Endothelial cell of umbilical vein (primary cell): Measurements from ENCODE around the gene RNF5. TPM values are rescaled to one million over a fixed set of nuclear protein-coding genes. Genes with fewer than 3 reads are reported as not detected.

Experiments
- BruUV-seq: library from RNA; stranded (reverse); fragments of 400-500 nt; replicated peaks from 2 replicates; lab custom pipeline; 2021; lab: Mats Ljungman, UMichigan
- CTCF ChIA-PET: fragments of 300-600, 350-600 bp; sonication (Branson Sonifier 250); formaldehyde crosslinking; loops from one replicate; lab custom pipeline; 2021; ENCODE audit warnings: antibody characterized with exemption, inconsistent platforms; lab: Charles Lee
- POLR2A ChIA-PET: fragments of 300-600, 350-600 bp; sonication (Branson Sonifier 250); formaldehyde crosslinking; loops from one replicate; lab custom pipeline; 2021; ENCODE audit warnings: antibody characterized with exemption, inconsistent platforms; lab: Charles Lee
- DNase-seq: peaks from one replicate; pipeline ENCODE4 v3.0.0-alpha.2; 2011; ENCODE audit warnings: low read depth, low spot score
- FAIRE-seq: peaks from 2 replicates; lab custom pipeline; 2011; peaks lifted over from hg19 to GRCh38; lab: Jason Lieb, UNC
- H2AFZ ChIP-seq: 2 replicates; pipeline ENCODE4 v1.6.0; 2012; ENCODE audit warnings: low read depth, low read length, control low read depth, inconsistent platforms
- H3K27ac ChIP-seq: 2 replicates; pipeline ENCODE4 v1.5.1; 2011; ENCODE audit warnings: low read depth, mild to moderate bottlenecking, control low read depth, low read length, moderate library complexity; ENCODE audit not compliant: insufficient read depth
- H3K27me3 ChIP-seq, 2 experiments: 2 replicates each; pipeline versions ENCODE4 v1.6.0 to v1.6.1; 2011; ENCODE audit warnings: low read length in 2 of 2, mixed read lengths in 1 of 2; ENCODE audit not compliant: control insufficient read depth in 2 of 2, insufficient read depth in 2 of 2
- H3K36me3 ChIP-seq, 2 experiments: 2 replicates in 1 of 2; 3 replicates in 1 of 2; pipeline ENCODE4 v1.5.1; 2011; ENCODE audit warnings: low read length in 2 of 2, mild to moderate bottlenecking in 1 of 2, moderate library complexity in 1 of 2; ENCODE audit not compliant: control insufficient read depth in 2 of 2, insufficient read depth in 2 of 2; ENCODE audit errors: extremely low read depth in 1 of 2
- H3K4me1 ChIP-seq: 3 replicates; pipeline ENCODE4 v1.5.1; 2011; ENCODE audit warnings: mild to moderate bottlenecking, low read length; ENCODE audit not compliant: control insufficient read depth, insufficient read depth; ENCODE audit errors: extremely low read depth
- H3K4me2 ChIP-seq: 2 replicates; pipeline ENCODE4 v1.6.1; 2011; ENCODE audit warnings: low read length, control low read depth, mixed read lengths; ENCODE audit not compliant: insufficient read depth
- H3K4me3 ChIP-seq, 3 experiments: fragments of 200-600 bp in 1 of 3; sonication (generic), shearing (Covaris generic) in 1 of 3; replicated peaks in 1 of 3; 2 replicates each; pipeline ENCODE4 v1.5.1; 2011 to 2016; ENCODE audit warnings: control low read depth in 3 of 3, low read length in 3 of 3, mild to moderate bottlenecking in 2 of 3, inconsistent platforms in 1 of 3, low read depth in 1 of 3, moderate library complexity in 1 of 3; ENCODE audit not compliant: insufficient read depth in 1 of 3
- H3K79me2 ChIP-seq: 2 replicates; pipeline ENCODE4 v1.6.0; 2012; ENCODE audit warnings: low read length, inconsistent platforms; ENCODE audit not compliant: control insufficient read depth, insufficient read depth
- H3K9ac ChIP-seq: replicated peaks from 2 replicates; pipeline ENCODE3; 2011; ENCODE audit warnings: low read length, control low read depth; ENCODE audit not compliant: insufficient read depth; ENCODE audit errors: extremely low read depth
- H3K9me1 ChIP-seq: replicated peaks from 3 replicates; pipeline ENCODE4 v1.6.0; 2011; ENCODE audit warnings: mild to moderate bottlenecking, low read length; ENCODE audit not compliant: control insufficient read depth, insufficient read depth; ENCODE audit errors: extremely low read depth
- H3K9me3 ChIP-seq: replicated peaks from 2 replicates; pipeline ENCODE4 v1.5.1; 2012; ENCODE audit warnings: low read length, inconsistent platforms; ENCODE audit not compliant: control insufficient read depth, insufficient read depth
- H4K20me1 ChIP-seq: replicated peaks from 2 replicates; pipeline ENCODE3; 2011; ENCODE audit warnings: mild to moderate bottlenecking, low read length; ENCODE audit not compliant: control insufficient read depth, insufficient read depth; ENCODE audit errors: extremely low read depth
- CTCF ChIP-seq, 2 donors: IDR thresholded peaks; 1 replicate in 1 of 2; 2 replicates in 1 of 2; pipeline ENCODE4 v1.5.1; 2011; ENCODE audit warnings: low read length in 2 of 2, mild to moderate bottlenecking in 2 of 2, moderate library complexity in 2 of 2, control low read depth in 1 of 2, inconsistent platforms in 1 of 2, low read depth in 1 of 2; ENCODE audit not compliant: insufficient read depth in 1 of 2; ENCODE audit errors: extremely low read depth in 1 of 2
- FOS ChIP-seq: IDR thresholded peaks from 2 replicates; pipeline ENCODE4 v1.6.1; 2011; ENCODE audit warnings: mild to moderate bottlenecking, low read length, moderate library complexity, borderline replicate concordance; ENCODE audit not compliant: insufficient read depth
- GATA2 ChIP-seq: IDR thresholded peaks from 2 replicates; pipeline ENCODE4 v1.7.0; 2011; ENCODE audit warnings: low read depth, mild to moderate bottlenecking, moderate library complexity, mixed read lengths, low read length; ENCODE audit not compliant: insufficient read length, insufficient read depth
- MAX ChIP-seq: IDR thresholded peaks from 2 replicates; pipeline ENCODE4 v1.6.1; 2011; ENCODE audit not compliant: insufficient read depth, insufficient read length
- MYC ChIP-seq: IDR thresholded peaks from one replicate; pipeline ENCODE4 v1.6.1; 2011; ENCODE audit warnings: mild to moderate bottlenecking, low read depth, low read length
- POLR2A ChIP-seq: IDR thresholded peaks from 2 replicates; pipeline ENCODE4 v1.6.1; 2012; ENCODE audit warnings: low read depth, mild to moderate bottlenecking, control low read depth, low read length
- POLR2AphosphoS5 ChIP-seq: IDR thresholded peaks from 2 replicates; pipeline ENCODE4 v1.6.1; 2012; ENCODE audit warnings: low read depth, mild to moderate bottlenecking, control low read depth, low read length, moderate library complexity; ENCODE audit not compliant: insufficient read depth
- dilution Hi-C: fragments of 300-500 bp; cut with MboI; formaldehyde crosslinking; loops from one replicate; pipeline ENCODE4 v1.15.0; 2019; ENCODE audit warnings: low sequenced_read_pairs; ENCODE audit not compliant: extremely low pct_ligation_motif_present
- intact Hi-C: fragments of 100-400 bp; cut with micrococcal nuclease; formaldehyde crosslinking; loops from one replicate; pipeline ENCODE4 v1.10.0; 2022
- polyA plus RNA-seq, 4 experiments: library from polyadenylated mRNA; depleted of rRNA in 3 of 4; stranded (reverse) in 3 of 4; unstranded in 1 of 4; fragments of >200 nt; gene quantifications; 2 replicates each; pipeline versions ENCODE4 v1.2.1 to v1.2.3, GENCODE V29; 2011 to 2012; ENCODE audit warnings: missing spikeins in 1 of 4
- total RNA-seq: library from RNA; stranded (reverse); gene quantifications from 2 replicates; pipeline ENCODE4 v1.2.3, GENCODE V29; 2021

The RNF5 gene
- total and polyA plus RNA-seq, 2 donors (not counting 3 experiments of a cell fraction or from before 2014, with no cell fraction given): 49.2 to 100 TPM

- no peak for TF ChIP-seq POLR2A
- no peak for TF ChIP-seq FOS
- no peak for TF ChIP-seq MYC
- no peak for TF ChIP-seq POLR2AphosphoS5
- no peak for TF ChIP-seq CTCF (IDR thresholded peaks at IDR 0.05; ENCODE audit: extremely low read depth in 1 of 2, insufficient read depth in 1 of 2, low read depth in 1 of 2, low read length in 2 of 2)
- TF ChIP-seq MAX: no peak
- TF ChIP-seq GATA2: no peak
- no peaks in the 10 kb centered on the region for H4K20me1 ChIP-seq
- DNase-seq (no peak), FAIRE-seq (no peak)
- no peak overlapping the region for H3K9ac ChIP-seq
- H3K36me3 ChIP-seq: peaks cover 7 to 13% of the 10 kb centered on the region in 2 experiments
- intact Hi-C loops: no loop called here
- no peaks in the 10 kb centered on the region for H3K79me2 ChIP-seq
- H3K9me3 ChIP-seq: no peaks in the 10 kb centered on the region
- no peak overlapping the region for H2AFZ ChIP-seq
- H3K9me1 ChIP-seq: no peaks in the 10 kb centered on the region
- ChIA-PET CTCF (interaction anchor here (1.1 kb wide), 1 partner anchor 83 kb away, joined by 3 read pairs; no protein-coding TSS in a partner anchor), POLR2A (no interaction called here)
- dilution Hi-C loops: no loop called here
- peaks cover 5% of the 10 kb centered on the region for H3K4me1 ChIP-seq
- H3K27me3 ChIP-seq: no peaks in the 10 kb centered on the region
- no TSS peak for BruUV-seq
- H3K4me3 ChIP-seq: no peak overlapping the region
- no peak overlapping the region for H3K4me2 ChIP-seq
- H3K27ac ChIP-seq: no peak overlapping the region
These were observed 24.0 kb downstream of the RNF5 start for GRCh38 chr6:32202186-32202585.
